Muscle layer of colon (tissue), 2 donors: ENCODE data around the gene RNF113A.

Experiments
- H3K27ac ChIP-seq: one replicate; pipeline ENCODE4 v1.7.0; 2013; ENCODE audit warnings: low read depth, mild to moderate bottlenecking, low read length, moderate library complexity
- H3K27me3 ChIP-seq, 2 donors: one replicate each; pipeline ENCODE4 v1.7.0; 2013; ENCODE audit warnings: low read length in 2 of 2, mild to moderate bottlenecking in 2 of 2; ENCODE audit not compliant: insufficient read depth in 2 of 2, control insufficient read depth in 1 of 2
- H3K36me3 ChIP-seq: one replicate; pipeline ENCODE4 v1.7.0; 2013; ENCODE audit warnings: mild to moderate bottlenecking, low read length; ENCODE audit not compliant: insufficient read depth
- H3K4me1 ChIP-seq: one replicate; pipeline ENCODE4 v1.7.0; 2013; ENCODE audit warnings: mild to moderate bottlenecking, low read length; ENCODE audit not compliant: insufficient read depth
- H3K4me3 ChIP-seq, 2 donors: one replicate each; pipeline ENCODE4 v1.7.0; 2013; ENCODE audit warnings: low read length in 2 of 2, low read depth in 1 of 2, mild to moderate bottlenecking in 1 of 2, moderate library complexity in 1 of 2
- H3K9ac ChIP-seq: one replicate; pipeline ENCODE4 v1.7.0; 2013; ENCODE audit warnings: low read length
- H3K9me3 ChIP-seq: one replicate; pipeline ENCODE4 v1.7.0; 2013; ENCODE audit warnings: mild to moderate bottlenecking, low read length
- donor health status: abdominal sarcoma.
- donor health status: Adenocarcinoma of cecum.

RNF113A gene

DNA sequence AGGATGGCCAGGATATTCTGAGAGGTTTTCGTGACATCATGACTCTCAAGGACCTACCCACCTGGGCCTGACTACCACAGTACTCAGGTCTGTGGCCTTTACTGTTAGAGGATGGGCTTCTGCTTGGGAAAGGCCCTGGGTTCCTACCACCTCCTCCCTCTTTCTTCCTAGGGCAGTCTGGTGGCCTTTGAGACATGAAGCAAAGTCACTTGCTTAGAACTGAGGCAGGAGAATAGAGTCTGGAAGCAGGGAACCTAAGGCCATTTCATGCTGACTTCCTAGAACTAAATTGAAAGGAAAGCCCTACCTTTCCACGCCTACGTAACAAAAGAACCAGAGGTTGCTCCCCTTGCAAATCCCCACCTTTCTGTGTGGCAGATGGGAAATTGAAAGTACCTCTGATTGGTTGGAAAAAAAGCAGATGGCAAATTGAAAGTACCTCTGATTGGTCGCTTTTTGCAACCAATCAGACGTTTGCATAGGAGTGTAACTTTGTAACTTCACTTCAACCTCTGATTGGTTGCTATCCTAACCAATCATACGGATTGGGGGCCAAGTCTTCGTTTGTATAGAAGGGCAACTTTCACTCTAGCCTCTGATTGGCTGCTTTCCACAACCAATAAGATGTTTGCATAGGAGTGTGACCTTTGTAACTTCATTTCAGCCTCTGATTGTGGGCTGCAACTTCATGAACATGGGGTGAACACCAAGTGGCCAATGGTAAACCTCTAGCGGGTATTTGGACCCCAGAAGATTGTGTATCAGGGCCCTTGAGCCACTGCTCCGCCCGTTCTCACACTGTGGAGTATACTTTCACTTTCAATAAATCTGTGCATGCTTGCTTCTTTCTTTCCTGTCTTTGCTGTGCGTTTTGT, 14.3 kb upstream of the RNF113A start:
- Histone ChIP-seq H3K9me3 (no peaks in the 10 kb centered on the region), H3K36me3 (no peaks in the 10 kb centered on the region), H3K9ac (no peak overlapping the region), H3K27ac (no peak overlapping the region), H3K4me3 (no peak overlapping the region), H3K27me3 (peaks cover 0 to 5% of the 10 kb centered on the region in 2 donors), H3K4me1 (no peaks in the 10 kb centered on the region)

- H3K27ac ChIP-seq = no peak overlapping the region
- no peaks in the 10 kb centered on the region for H3K36me3 ChIP-seq
- H3K9me3 ChIP-seq = no peaks in the 10 kb centered on the region
- H3K4me1 ChIP-seq = no peaks in the 10 kb centered on the region
- no peaks in the 10 kb centered on the region for H3K27me3 ChIP-seq
- H3K4me3 ChIP-seq = no peak overlapping the region
- no peak overlapping the region for H3K9ac ChIP-seq
Observed at GRCh38 chrX:119880552-119881437, 9.3 kb upstream of the RNF113A start.

GRCh38 chrX:119880076-119880475, 8.5 kb upstream of the RNF113A start:
- H3K27ac ChIP-seq = no peak overlapping the region
- H3K9me3 ChIP-seq = no peaks in the 10 kb centered on the region
- H3K4me3 ChIP-seq = no peak overlapping the region
- no peaks in the 10 kb centered on the region for H3K4me1 ChIP-seq
- no peaks in the 10 kb centered on the region for H3K27me3 ChIP-seq
- no peak overlapping the region for H3K9ac ChIP-seq
- no peaks in the 10 kb centered on the region for H3K36me3 ChIP-seq

DNA sequence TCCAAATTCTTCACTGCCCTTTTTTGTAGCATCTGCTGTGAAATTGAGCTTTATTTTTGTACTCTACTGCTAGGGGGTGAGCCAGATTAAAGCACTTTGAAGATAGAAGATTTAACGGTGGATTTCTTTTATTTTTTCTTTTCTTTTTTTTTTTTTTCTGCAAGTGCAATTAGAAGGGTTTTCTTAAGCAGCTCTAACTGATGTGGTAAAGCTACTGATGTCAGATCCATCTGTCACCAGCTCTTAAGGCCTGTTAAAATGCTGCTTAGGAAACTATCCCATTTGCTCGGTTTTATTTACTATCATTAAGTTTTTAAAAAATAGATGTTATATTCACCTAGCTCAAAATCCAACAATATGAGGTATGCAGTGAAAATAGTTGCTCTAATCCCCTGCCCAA, 7.2 kb upstream of the RNF113A start:
- H3K27me3 ChIP-seq = no peaks in the 10 kb centered on the region
- H3K27ac ChIP-seq = no peak overlapping the region
- no peaks in the 10 kb centered on the region for H3K9me3 ChIP-seq
- H3K9ac ChIP-seq = no peak overlapping the region
- H3K4me3 ChIP-seq = no peak overlapping the region
- no peaks in the 10 kb centered on the region for H3K36me3 ChIP-seq
- no peaks in the 10 kb centered on the region for H3K4me1 ChIP-seq

- no peaks in the 10 kb centered on the region for H3K4me1 ChIP-seq
- H3K36me3 ChIP-seq = no peaks in the 10 kb centered on the region
- H3K9me3 ChIP-seq = no peaks in the 10 kb centered on the region
- H3K27ac ChIP-seq = peak overlapping the region; percentile 85
- H3K27me3 ChIP-seq = no peaks in the 10 kb centered on the region
- peak overlapping the region; percentile 74 to 77 for H3K4me3 ChIP-seq
- H3K9ac ChIP-seq = peak overlapping the region; percentile 44
Observed at GRCh38 chrX:119871245-119871598, 311 bp downstream of the RNF113A start.

GRCh38 chrX:119870626-119871131, 854 bp downstream of the RNF113A start:
- no peaks in the 10 kb centered on the region for H3K4me1 ChIP-seq
- peak overlapping the region; percentile 44 for H3K9ac ChIP-seq
- peak overlapping the region; percentile 74 to 77 for H3K4me3 ChIP-seq

GRCh38 chrX:119853444-119853843, 18.1 kb downstream of the RNF113A start:
- no peaks in the 10 kb centered on the region for H3K36me3 ChIP-seq
- H3K9ac ChIP-seq = no peak overlapping the region
- no peaks in the 10 kb centered on the region for H3K4me1 ChIP-seq
- H3K27me3 ChIP-seq = no peaks in the 10 kb centered on the region
- H3K4me3 ChIP-seq = peak overlapping the region; percentile 29 to 38
- H3K27ac ChIP-seq = peak overlapping the region; percentile 55
- no peaks in the 10 kb centered on the region for H3K9me3 ChIP-seq

More at GRCh38 chrX:119870626-119871131, 854 bp downstream of the RNF113A start:
- no peaks in the 10 kb centered on the region for H3K9me3 ChIP-seq
- no peaks in the 10 kb centered on the region for H3K27me3 ChIP-seq
- H3K36me3 ChIP-seq = no peaks in the 10 kb centered on the region
- peak overlapping the region; percentile 85 for H3K27ac ChIP-seq

DNA sequence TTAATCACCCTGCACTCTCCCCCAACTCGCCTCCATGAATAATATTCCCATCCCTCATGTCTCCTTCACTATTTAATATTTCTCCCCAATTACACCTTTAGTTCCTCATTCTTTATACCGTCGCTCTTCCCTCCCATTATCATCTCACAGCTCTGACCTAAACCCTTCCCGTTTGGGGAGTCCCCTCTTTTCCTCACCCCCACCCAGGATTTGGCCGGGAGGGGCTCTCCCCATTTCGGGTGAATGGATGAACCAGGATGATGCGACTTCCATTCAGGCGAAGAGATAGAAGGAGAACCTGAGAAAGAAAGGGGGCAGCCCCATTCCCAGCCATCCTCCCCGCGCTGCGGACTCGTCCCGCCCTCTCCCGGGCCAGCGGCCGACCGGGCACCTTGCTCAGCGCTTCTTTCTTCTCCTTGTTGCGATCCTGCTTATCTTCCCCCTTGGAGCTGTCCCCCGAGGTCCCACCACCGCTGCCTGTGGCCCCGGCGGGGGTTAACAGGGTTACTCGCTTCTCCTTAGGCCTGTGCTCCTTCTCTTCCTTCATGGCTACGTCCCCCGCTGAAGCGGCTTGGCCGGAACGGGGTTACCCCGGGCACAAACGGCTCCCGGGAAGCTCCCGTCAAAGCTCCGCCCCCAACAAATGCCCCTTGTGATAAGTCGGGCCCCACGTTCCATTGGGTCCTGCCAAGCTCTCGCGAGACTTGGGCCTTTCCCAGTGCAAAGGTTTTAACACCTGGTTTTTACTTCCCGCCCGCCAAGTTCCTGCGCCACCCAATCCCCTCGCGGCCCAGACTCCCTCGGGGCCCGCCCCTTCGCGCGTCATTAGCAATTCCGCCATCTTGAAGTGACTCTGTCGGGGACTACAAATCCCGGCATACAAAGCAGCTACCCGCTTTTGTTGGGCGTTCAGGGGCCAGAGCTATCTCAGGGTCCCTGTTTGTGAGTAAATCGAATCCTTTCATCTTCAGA, 18.9 kb downstream of the RNF113A start, which contains the start of gene UPF3B:
Gene UPF3B (minus strand): TSS at position 582 of the 972 bp plus-strand sequence. CDS start 35 bp downstream, at position 547.
- peak within 1 kb of the TSS; percentile 73 for H3K9ac ChIP-seq
- peak within 1 kb of the TSS; percentile 81 for H3K27ac ChIP-seq
- H3K27me3 ChIP-seq = no peaks in the 10 kb centered on the region
- H3K4me3 ChIP-seq = peak within 1 kb of the TSS; percentile 48 to 72
- no peaks in the 10 kb centered on the region for H3K36me3 ChIP-seq
- H3K4me1 ChIP-seq = no peaks in the 10 kb centered on the region
- no peaks in the 10 kb centered on the region for H3K9me3 ChIP-seq

GRCh38 chrX:119833905-119834304, 37.6 kb downstream of the RNF113A start:
- H3K27me3 ChIP-seq = no peaks in the 10 kb centered on the region
- H3K27ac ChIP-seq = no peak overlapping the region
- H3K4me1 ChIP-seq = no peaks in the 10 kb centered on the region
- peaks cover 20% of the 10 kb centered on the region for H3K36me3 ChIP-seq
- H3K4me3 ChIP-seq = no peak overlapping the region
- no peaks in the 10 kb centered on the region for H3K9me3 ChIP-seq
- H3K9ac ChIP-seq = no peak overlapping the region

GRCh38 chrX:119828446-119828845, 43.1 kb downstream of the RNF113A start:
- H3K4me3 ChIP-seq = no peak overlapping the region
- H3K27ac ChIP-seq = no peak overlapping the region
- H3K9ac ChIP-seq = no peak overlapping the region
- H3K36me3 ChIP-seq = no peaks in the 10 kb centered on the region
- no peaks in the 10 kb centered on the region for H3K27me3 ChIP-seq
- H3K9me3 ChIP-seq = no peaks in the 10 kb centered on the region
- no peaks in the 10 kb centered on the region for H3K4me1 ChIP-seq
